Vagina (tissue), 2 donors: ENCODE measurements around the gene PODN.

Experiments
- POLR2A ChIP-seq, 2 donors: fragments of 450-650 bp; IDR thresholded peaks; one replicate each; pipeline ENCODE4 v1.6.1; 2017; ENCODE audit warnings: antibody characterized with exemption in 2 of 2, mild to moderate bottlenecking in 2 of 2, moderate library complexity in 2 of 2
- POLR2AphosphoS5 ChIP-seq, 2 donors: sonication (generic); formaldehyde crosslinking; IDR thresholded peaks; one replicate each; pipeline ENCODE4 v1.9.0; 2017; ENCODE audit warnings: antibody characterized with exemption in 2 of 2, mild to moderate bottlenecking in 2 of 2, low read depth in 1 of 2; ENCODE audit not compliant: insufficient read depth in 1 of 2
- TF ChIP-seq, protein P1 (sequence below), 3 experiments: fragments of 450-650 bp in 2 of 3; fragments of 200-600 bp in 1 of 3; sonication (generic) in 1 of 3; IDR thresholded peaks; one replicate each; pipeline ENCODE4 v1.5.1; 2017 to 2019; ENCODE audit warnings: antibody characterized with exemption in 3 of 3, mild to moderate bottlenecking in 2 of 3, moderate library complexity in 2 of 3

DNA sequence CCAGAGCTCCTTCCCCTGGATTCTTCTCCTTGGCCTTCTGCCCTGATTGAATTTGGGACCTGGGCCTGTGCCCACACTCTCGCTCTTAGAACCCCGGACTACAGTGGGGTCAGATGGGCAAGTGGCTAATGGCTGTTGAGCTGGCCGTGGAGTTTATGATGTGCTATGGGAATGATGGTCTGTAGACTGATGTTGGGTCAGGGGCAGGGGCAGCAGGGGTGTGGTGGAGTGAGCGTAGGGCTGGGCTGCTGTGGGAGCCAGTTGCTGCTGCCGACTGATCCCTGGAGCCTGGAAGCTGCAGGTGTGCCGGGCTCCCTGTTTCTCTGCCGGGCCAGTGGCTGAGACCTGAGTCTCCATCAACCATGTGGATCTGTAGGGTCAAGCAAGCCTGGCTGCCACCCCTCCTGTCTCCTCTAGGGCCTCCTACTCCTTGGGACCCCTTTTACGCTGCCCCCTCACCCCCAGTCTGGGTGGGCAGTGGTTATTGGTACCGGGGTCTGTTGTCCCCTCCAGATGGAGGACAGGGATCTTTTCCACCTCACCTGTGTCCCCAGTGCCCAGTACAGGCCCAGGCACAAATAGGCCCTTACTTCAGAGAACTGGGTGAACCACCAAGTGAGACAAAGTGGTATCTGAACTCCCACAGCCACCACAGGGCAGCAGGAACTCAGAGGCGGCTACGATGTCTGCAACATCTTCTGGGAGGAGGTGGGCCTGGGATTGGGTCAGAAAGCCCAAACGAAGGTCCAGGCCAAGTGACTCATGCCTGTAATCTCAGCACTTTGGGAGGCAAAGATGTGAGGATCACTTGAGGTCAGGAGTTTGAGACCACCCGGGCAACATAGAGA is 5.1 kb downstream of the PODN start:
- TF ChIP-seq, protein P1, sequence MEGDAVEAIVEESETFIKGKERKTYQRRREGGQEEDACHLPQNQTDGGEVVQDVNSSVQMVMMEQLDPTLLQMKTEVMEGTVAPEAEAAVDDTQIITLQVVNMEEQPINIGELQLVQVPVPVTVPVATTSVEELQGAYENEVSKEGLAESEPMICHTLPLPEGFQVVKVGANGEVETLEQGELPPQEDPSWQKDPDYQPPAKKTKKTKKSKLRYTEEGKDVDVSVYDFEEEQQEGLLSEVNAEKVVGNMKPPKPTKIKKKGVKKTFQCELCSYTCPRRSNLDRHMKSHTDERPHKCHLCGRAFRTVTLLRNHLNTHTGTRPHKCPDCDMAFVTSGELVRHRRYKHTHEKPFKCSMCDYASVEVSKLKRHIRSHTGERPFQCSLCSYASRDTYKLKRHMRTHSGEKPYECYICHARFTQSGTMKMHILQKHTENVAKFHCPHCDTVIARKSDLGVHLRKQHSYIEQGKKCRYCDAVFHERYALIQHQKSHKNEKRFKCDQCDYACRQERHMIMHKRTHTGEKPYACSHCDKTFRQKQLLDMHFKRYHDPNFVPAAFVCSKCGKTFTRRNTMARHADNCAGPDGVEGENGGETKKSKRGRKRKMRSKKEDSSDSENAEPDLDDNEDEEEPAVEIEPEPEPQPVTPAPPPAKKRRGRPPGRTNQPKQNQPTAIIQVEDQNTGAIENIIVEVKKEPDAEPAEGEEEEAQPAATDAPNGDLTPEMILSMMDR (IDR thresholded peaks at IDR 0.05), result no peak
- TF ChIP-seq POLR2A (IDR thresholded peaks at IDR 0.05), result no peak
- TF ChIP-seq POLR2AphosphoS5 (IDR thresholded peaks at IDR 0.05; ENCODE audit: insufficient read depth in 1 of 2, low read depth in 1 of 2), result no peak
